ENCODE measurements around the gene CBX1. TPM values are rescaled to one million over a fixed set of nuclear protein-coding genes. Genes with fewer than 3 reads are reported as not detected.
A peak's percentile ranks its signal among the peaks of the same experiment; 100 is the strongest.

The CBX1 gene
- total RNA-seq = 40.2 TPM
- 37.8 TPM for polyA plus RNA-seq (ENCODE audit: insufficient read depth, low read depth, low replicate concordance)
- long read RNA-seq, donor 1, transcript CBX1-201 (5 exons, 2,232 nt) = major isoform, 25 of 99 reads
- long read RNA-seq, donor 1, partial matches to known transcripts = 70 of 99 reads
- long read RNA-seq, donor 1, other reads (novel, unspliced or antisense) = 0 of 99 reads
- long read RNA-seq, donor 2, transcript CBX1-201 (5 exons, 2,232 nt) = major isoform, 30 of 69 reads
- long read RNA-seq, donor 2, partial matches to known transcripts = 34 of 69 reads
- long read RNA-seq, donor 2, other reads (novel, unspliced or antisense) = 0 of 69 reads
- long read RNA-seq, donor 3, transcript CBX1-201 (5 exons, 2,232 nt) = major isoform, 41 of 95 reads
- long read RNA-seq, donor 3, partial matches to known transcripts = 50 of 95 reads
- long read RNA-seq, donor 3, other reads (novel, unspliced or antisense) = 0 of 95 reads
- long read RNA-seq, donor 4, transcript CBX1-201 (5 exons, 2,232 nt) = major isoform, 26 of 63 reads
- long read RNA-seq, donor 4, partial matches to known transcripts = 28 of 63 reads
- long read RNA-seq, donor 4, other reads (novel, unspliced or antisense) = 5 of 63 reads
- long read RNA-seq, donor 5, transcript CBX1-201 (5 exons, 2,232 nt) = major isoform, 7 of 8 reads
- long read RNA-seq, donor 5, partial matches to known transcripts = 0 of 8 reads
- long read RNA-seq, donor 5, other reads (novel, unspliced or antisense) = 0 of 8 reads
- long read RNA-seq, donor 6, transcript CBX1-201 (5 exons, 2,232 nt) = major isoform, 37 of 142 reads
- long read RNA-seq, donor 6, partial matches to known transcripts = 99 of 142 reads
- long read RNA-seq, donor 6, other reads (novel, unspliced or antisense) = 0 of 142 reads
- long read RNA-seq, donor 7, partial matches to known transcripts = 5 of 10 reads
- long read RNA-seq, donor 7, other reads (novel, unspliced or antisense) = 4 of 10 reads
- long read RNA-seq, donor 8, transcript CBX1-205 (4 exons, 550 nt) = minor isoform, 5 of 65 reads
- long read RNA-seq, donor 8, transcript CBX1-201 (5 exons, 2,232 nt) = major isoform, 15 of 65 reads
- long read RNA-seq, donor 8, partial matches to known transcripts = 44 of 65 reads
- long read RNA-seq, donor 8, other reads (novel, unspliced or antisense) = 0 of 65 reads
- long read RNA-seq, donor 9, transcript CBX1-201 (5 exons, 2,232 nt) = major isoform, 10 of 40 reads
- long read RNA-seq, donor 9, partial matches to known transcripts = 30 of 40 reads
- long read RNA-seq, donor 9, other reads (novel, unspliced or antisense) = 0 of 40 reads
- long read RNA-seq, donor 10, transcript CBX1-201 (5 exons, 2,232 nt) = major isoform, 17 of 54 reads
- long read RNA-seq, donor 10, partial matches to known transcripts = 35 of 54 reads
- long read RNA-seq, donor 10, other reads (novel, unspliced or antisense) = 0 of 54 reads

DNA sequence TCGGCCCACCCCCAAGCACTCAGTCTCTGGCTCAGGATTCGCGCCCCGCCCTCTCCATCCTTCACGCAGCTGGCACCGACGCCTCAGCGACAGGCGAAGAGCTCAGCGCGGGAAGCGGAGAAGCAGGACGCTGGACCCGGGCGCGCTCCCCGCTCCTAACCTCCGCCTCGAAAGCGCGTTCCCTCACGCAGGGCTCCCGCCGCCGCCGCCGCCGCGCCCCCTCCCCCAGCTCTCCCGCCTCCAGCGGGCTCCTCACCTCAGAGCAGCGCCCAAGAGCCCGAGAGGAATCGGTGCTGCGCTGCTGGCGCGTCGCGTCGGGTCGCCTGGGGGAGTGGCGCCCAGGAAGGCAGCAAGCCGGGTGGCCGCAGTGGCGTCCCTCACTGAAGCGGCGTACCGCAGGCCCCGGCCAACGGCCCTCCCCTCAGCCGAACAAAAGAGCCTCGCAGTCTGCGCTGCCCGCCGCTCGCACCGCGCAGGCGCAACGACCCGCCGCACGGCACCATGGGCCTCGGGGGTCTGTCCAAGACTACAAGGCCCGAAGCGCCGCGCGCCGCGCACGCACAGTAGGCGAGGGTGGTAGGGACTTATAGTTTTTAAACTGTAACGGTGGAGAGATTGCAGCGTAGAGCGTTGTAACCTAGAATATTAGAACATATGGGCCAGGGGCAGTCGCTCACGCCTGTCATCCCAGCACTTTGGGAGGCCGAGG is at the start of gene CBX1:
CBX1 (minus strand) TSS at position 467 of the 709 bp plus-strand sequence. CDS start 24,474 bp downstream, outside the sequence.
- intact Hi-C loops (cut with DNase I) = no loop called here
- Histone ChIP-seq H3K9me3 (ENCODE audit: control insufficient read depth in 2 of 3, insufficient read depth in 1 of 3, low read length in 3 of 3) (no peaks in the 10 kb centered on the region), H3K27ac (ENCODE audit: low read depth in 2 of 2, low read length in 2 of 2) (peak within 1 kb of the TSS; percentile 81 to 85), H3K27me3 (ENCODE audit: control insufficient read depth, insufficient read depth, low read length) (no peaks in the 10 kb centered on the region), H3K4me3 (ENCODE audit: low read length in 3 of 3) (peak within 1 kb of the TSS; percentile 53 to 75 (median 69)), H3K4me1 (ENCODE audit: control insufficient read depth in 2 of 3, insufficient read depth in 2 of 3, low read depth in 1 of 3, low read length in 3 of 3) (peaks cover 0 to 4% (median 0%) of the 10 kb centered on the region in 3 donors), H3K36me3 (ENCODE audit: control insufficient read depth in 2 of 3, insufficient read depth in 3 of 3, low read length in 3 of 3) (no peaks in the 10 kb centered on the region), H3K9ac (ENCODE audit: low read length in 3 of 3) (peak within 1 kb of the TSS; percentile 19 to 80 (median 56))
- TF ChIP-seq, protein P1, sequence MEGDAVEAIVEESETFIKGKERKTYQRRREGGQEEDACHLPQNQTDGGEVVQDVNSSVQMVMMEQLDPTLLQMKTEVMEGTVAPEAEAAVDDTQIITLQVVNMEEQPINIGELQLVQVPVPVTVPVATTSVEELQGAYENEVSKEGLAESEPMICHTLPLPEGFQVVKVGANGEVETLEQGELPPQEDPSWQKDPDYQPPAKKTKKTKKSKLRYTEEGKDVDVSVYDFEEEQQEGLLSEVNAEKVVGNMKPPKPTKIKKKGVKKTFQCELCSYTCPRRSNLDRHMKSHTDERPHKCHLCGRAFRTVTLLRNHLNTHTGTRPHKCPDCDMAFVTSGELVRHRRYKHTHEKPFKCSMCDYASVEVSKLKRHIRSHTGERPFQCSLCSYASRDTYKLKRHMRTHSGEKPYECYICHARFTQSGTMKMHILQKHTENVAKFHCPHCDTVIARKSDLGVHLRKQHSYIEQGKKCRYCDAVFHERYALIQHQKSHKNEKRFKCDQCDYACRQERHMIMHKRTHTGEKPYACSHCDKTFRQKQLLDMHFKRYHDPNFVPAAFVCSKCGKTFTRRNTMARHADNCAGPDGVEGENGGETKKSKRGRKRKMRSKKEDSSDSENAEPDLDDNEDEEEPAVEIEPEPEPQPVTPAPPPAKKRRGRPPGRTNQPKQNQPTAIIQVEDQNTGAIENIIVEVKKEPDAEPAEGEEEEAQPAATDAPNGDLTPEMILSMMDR (IDR thresholded peaks at IDR 0.05; ENCODE audit: borderline replicate concordance, extremely low read depth, insufficient read depth) = no peak
- peak; percentile 97 to 99 (median 98) for DNase-seq
- FAIRE-seq = no peak

DNA sequence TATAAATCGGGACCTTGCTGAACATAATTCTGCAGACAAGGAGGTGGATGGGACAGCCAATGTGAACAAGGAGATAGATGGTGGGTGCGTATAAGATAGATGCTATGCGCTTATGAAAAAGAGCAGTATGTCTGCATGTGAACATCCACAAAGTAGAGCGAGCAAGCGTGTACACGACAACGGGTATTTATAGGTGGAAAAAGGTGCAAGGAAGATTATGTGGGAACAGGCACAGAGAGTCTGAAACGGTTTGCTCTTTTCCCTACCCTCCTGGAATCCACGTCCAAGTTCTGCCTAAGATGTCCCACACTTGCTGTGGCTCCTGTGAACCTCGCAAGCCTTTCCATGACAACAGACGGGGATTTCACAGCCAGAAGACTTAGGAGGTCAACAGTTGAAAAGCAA is 49.3 kb upstream of the CBX1 start:
- peaks cover 0 to 2% (median 0%) of the 10 kb centered on the region in 3 donors for H3K36me3 ChIP-seq (ENCODE audit: control insufficient read depth in 2 of 3, insufficient read depth in 3 of 3, low read length in 3 of 3)
- H3K9ac ChIP-seq (ENCODE audit: low read length in 3 of 3) = no peak overlapping the region
- H3K4me3 ChIP-seq (ENCODE audit: low read length in 3 of 3) = no peak overlapping the region
- intact Hi-C loops (cut with DNase I) = no loop called here
- H3K9me3 ChIP-seq (ENCODE audit: control insufficient read depth in 2 of 3, insufficient read depth in 1 of 3, low read length in 3 of 3) = no peaks in the 10 kb centered on the region
- H3K27me3 ChIP-seq (ENCODE audit: control insufficient read depth, insufficient read depth, low read length) = peaks cover 13% of the 10 kb centered on the region
- DNase-seq = no peak
- TF ChIP-seq, protein P1 (IDR thresholded peaks at IDR 0.05; ENCODE audit: borderline replicate concordance, extremely low read depth, insufficient read depth) = no peak
- FAIRE-seq = no peak
- H3K27ac ChIP-seq (ENCODE audit: low read depth in 2 of 2, low read length in 2 of 2) = no peak overlapping the region
- peaks cover 0 to 3% (median 0%) of the 10 kb centered on the region in 3 donors for H3K4me1 ChIP-seq (ENCODE audit: control insufficient read depth in 2 of 3, insufficient read depth in 2 of 3, low read depth in 1 of 3, low read length in 3 of 3)
